Erythroblast (primary cell): ENCODE results near the gene JMJD4.

Experiments
- GATA1 ChIP-seq: IDR thresholded peaks from 2 replicates; pipeline ENCODE4 v1.6.1; 2011; ENCODE audit warnings: low read depth, mild to moderate bottlenecking, control low read depth, low read length, moderate library complexity
- POLR2A ChIP-seq: IDR thresholded peaks from 2 replicates; pipeline ENCODE4 v1.6.1; 2011; ENCODE audit warnings: mild to moderate bottlenecking, low read length

GRCh38 chr1:227777646-227778045, 42.5 kb upstream of the JMJD4 start:
- TF ChIP-seq POLR2A (no peak), GATA1 (no peak)
